LNCAP (cell line): Measurements from ENCODE around the gene RAB38.

Experiments
- CTCF ChIP-seq: fragments of 450-650 bp; IDR thresholded peaks from 2 replicates; pipeline ENCODE4 v1.5.1; 2017; ENCODE audit warnings: mild to moderate bottlenecking

RAB38 gene

GRCh38 chr11:88174709-88175568 is at the start of gene RAB38:
RAB38 (minus strand) TSS chr11:88175443; CDS start chr11:88175384, 59 bp downstream.
- no peak for TF ChIP-seq CTCF

- TF ChIP-seq CTCF: no peak
Observed at GRCh38 chr11:88213406-88213805, 38.2 kb upstream of the RAB38 start.

GRCh38 chr11:88212300-88212699 is 37.1 kb upstream of the RAB38 start:
- no peak for TF ChIP-seq CTCF

GRCh38 chr11:88208745-88209144 is 33.5 kb upstream of the RAB38 start:
- no peak for TF ChIP-seq CTCF

- no peak for TF ChIP-seq CTCF
Observed at GRCh38 chr11:88206751-88207150, 31.5 kb upstream of the RAB38 start.

GRCh38 chr11:88204353-88204752 is 29.1 kb upstream of the RAB38 start:
- TF ChIP-seq CTCF: no peak

- TF ChIP-seq CTCF: no peak
Observed at GRCh38 chr11:88203604-88204003, 28.4 kb upstream of the RAB38 start.
